ENCODE results near the gene SLC35B2.

- TF ChIP-seq POLR2AphosphoS5 (IDR thresholded peaks at IDR 0.05) (no peak), CTCF (IDR thresholded peaks at IDR 0.05) (no peak)
These were observed 18.0 kb upstream of the SLC35B2 start for GRCh38 chr6:44275271-44275748.

Data from breast epithelium (tissue), 3 donors.